ENCODE results near the gene GSG1L2.

GRCh38 chr17:9868552-9868951 is 46.7 kb upstream of the GSG1L2 start:
- TF ChIP-seq, protein P1, sequence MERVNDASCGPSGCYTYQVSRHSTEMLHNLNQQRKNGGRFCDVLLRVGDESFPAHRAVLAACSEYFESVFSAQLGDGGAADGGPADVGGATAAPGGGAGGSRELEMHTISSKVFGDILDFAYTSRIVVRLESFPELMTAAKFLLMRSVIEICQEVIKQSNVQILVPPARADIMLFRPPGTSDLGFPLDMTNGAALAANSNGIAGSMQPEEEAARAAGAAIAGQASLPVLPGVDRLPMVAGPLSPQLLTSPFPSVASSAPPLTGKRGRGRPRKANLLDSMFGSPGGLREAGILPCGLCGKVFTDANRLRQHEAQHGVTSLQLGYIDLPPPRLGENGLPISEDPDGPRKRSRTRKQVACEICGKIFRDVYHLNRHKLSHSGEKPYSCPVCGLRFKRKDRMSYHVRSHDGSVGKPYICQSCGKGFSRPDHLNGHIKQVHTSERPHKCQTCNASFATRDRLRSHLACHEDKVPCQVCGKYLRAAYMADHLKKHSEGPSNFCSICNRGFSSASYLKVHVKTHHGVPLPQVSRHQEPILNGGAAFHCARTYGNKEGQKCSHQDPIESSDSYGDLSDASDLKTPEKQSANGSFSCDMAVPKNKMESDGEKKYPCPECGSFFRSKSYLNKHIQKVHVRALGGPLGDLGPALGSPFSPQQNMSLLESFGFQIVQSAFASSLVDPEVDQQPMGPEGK (CRISPR knock-in tag; IDR thresholded peaks at IDR 0.05; ENCODE audit: borderline replicate concordance), result no peak
- no peak for TF ChIP-seq ZNF70 (CRISPR knock-in tag; IDR thresholded peaks at IDR 0.05)
- no peak for TF ChIP-seq BACH2 (CRISPR knock-in tag; IDR thresholded peaks at IDR 0.05; ENCODE audit: borderline replicate concordance)
- no peak for TF ChIP-seq ZFP3 (CRISPR knock-in tag; IDR thresholded peaks at IDR 0.05)
- no peak for TF ChIP-seq PPARA (CRISPR knock-in tag; IDR thresholded peaks at IDR 0.05; ENCODE audit: borderline replicate concordance)
- no peak for TF ChIP-seq CREB5 (CRISPR knock-in tag; IDR thresholded peaks at IDR 0.05; ENCODE audit: low read depth)

Measured in SK-N-SH treated with all-trans-retinoic acid at 6 μM for 48 hours (cell line).